GM23338 (cell line): ENCODE data around the gene LARGE1. TPM values are rescaled to one million over a fixed set of nuclear protein-coding genes. Genes with fewer than 3 reads are reported as not detected.
A peak's percentile ranks its signal among the peaks of the same experiment; 100 is the strongest.

ENCODE experiments used
- ATAC-seq: fragments of 200-7000 bp; cut with Tn5 transposase; 3 replicates; pipeline ENCODE4 v1.9.1; 2020
- DNase-seq: peaks from one replicate; pipeline ENCODE4 v3.0.0-alpha.2; 2015; ENCODE audit warnings: low spot score
- H2AFZ ChIP-seq: fragments of 200-600 bp; sonication (generic); 2 replicates; pipeline ENCODE4 v1.8.0; 2016; ENCODE audit warnings: antibody characterized with exemption, mild to moderate bottlenecking, moderate library complexity
- H3F3A ChIP-seq: fragments of 200-600 bp; sonication (generic); replicated peaks from 2 replicates; pipeline ENCODE4 v1.8.0; 2017; ENCODE audit warnings: antibody characterized with exemption, mixed run types, low read depth
- H3K27ac ChIP-seq: fragments of 200-600 bp; sonication (generic); 2 replicates; pipeline ENCODE4 v1.6.1; 2016; ENCODE audit warnings: low read depth
- H3K27me3 ChIP-seq: fragments of 200-600 bp; sonication (generic); 2 replicates; pipeline ENCODE4 v1.8.0; 2016; ENCODE audit warnings: mild to moderate bottlenecking, mixed run types, moderate library complexity; ENCODE audit not compliant: insufficient read depth
- H3K36me3 ChIP-seq: fragments of 200-600 bp; sonication (generic); 2 replicates; pipeline ENCODE4 v1.8.0; 2016; ENCODE audit warnings: mild to moderate bottlenecking; ENCODE audit not compliant: insufficient read depth
- H3K4me1 ChIP-seq: fragments of 200-600 bp; sonication (generic); 2 replicates; pipeline ENCODE4 v1.8.0; 2016; ENCODE audit warnings: mild to moderate bottlenecking, moderate library complexity; ENCODE audit not compliant: insufficient read depth
- H3K4me2 ChIP-seq: fragments of 200-600 bp; sonication (generic); 2 replicates; pipeline ENCODE4 v1.7.1; 2017; ENCODE audit warnings: mixed run types
- H3K4me3 ChIP-seq: fragments of 200-600 bp; sonication (generic); 2 replicates; pipeline ENCODE4 v1.6.1; 2016; ENCODE audit warnings: mixed run types
- H3K79me2 ChIP-seq: fragments of 200-600 bp; sonication (generic); replicated peaks from 2 replicates; pipeline ENCODE4 v1.8.0; 2017; ENCODE audit warnings: mild to moderate bottlenecking; ENCODE audit not compliant: insufficient read depth
- H3K9me2 ChIP-seq: fragments of 200-600 bp; sonication (generic); 2 replicates; pipeline ENCODE4 v1.8.0; 2017; ENCODE audit not compliant: insufficient read depth
- H4K20me1 ChIP-seq: fragments of 200-600 bp; sonication (generic); replicated peaks from 2 replicates; pipeline ENCODE4 v1.8.0; 2017; ENCODE audit warnings: mild to moderate bottlenecking; ENCODE audit not compliant: insufficient read depth
- H3K27ac Mint-ChIP-seq: 2 replicates; pipeline ENCODE4 v1.8.0; 2020; ENCODE audit warnings: inconsistent platforms, mild to moderate bottlenecking, moderate library complexity, mixed read lengths
- H3K27me3 Mint-ChIP-seq: 3 replicates; pipeline ENCODE4 v1.8.0; 2022; ENCODE audit warnings: low read depth, mild to moderate bottlenecking, moderate library complexity, mixed read lengths, inconsistent platforms; ENCODE audit not compliant: insufficient read depth, poor library complexity
- H3K36me3 Mint-ChIP-seq: 3 replicates; pipeline ENCODE4 v1.8.0; 2021; ENCODE audit warnings: low read depth, mild to moderate bottlenecking, inconsistent platforms, moderate library complexity, mixed read lengths
- H3K4me1 Mint-ChIP-seq: 3 replicates; pipeline ENCODE4 v1.8.0; 2020; ENCODE audit warnings: mild to moderate bottlenecking, inconsistent platforms, mixed read lengths
- H3K4me3 Mint-ChIP-seq: 3 replicates; pipeline ENCODE4 v1.8.0; 2021; ENCODE audit warnings: moderate library complexity, mild to moderate bottlenecking, inconsistent platforms, mixed read lengths
- H3K9me3 Mint-ChIP-seq: 3 replicates; pipeline ENCODE4 v1.8.0; 2020; ENCODE audit warnings: moderate library complexity, mild to moderate bottlenecking, inconsistent platforms, mixed read lengths
- ETS1 ChIP-seq: IDR thresholded peaks from 2 replicates; pipeline ENCODE4 v1.6.1; 2016; ENCODE audit warnings: antibody characterized with exemption
- EZH2phosphoT487 ChIP-seq: fragments of 200-600 bp; sonication (generic); IDR thresholded peaks from one replicate; pipeline ENCODE4 v1.8.1; 2018; ENCODE audit warnings: antibody characterized with exemption; ENCODE audit not compliant: unreplicated experiment
- POLR2AphosphoS5 ChIP-seq: IDR thresholded peaks from 2 replicates; pipeline ENCODE4 v1.6.1; 2016; ENCODE audit warnings: antibody characterized with exemption, low read depth
- REST ChIP-seq: IDR thresholded peaks from one replicate; pipeline ENCODE4 v1.6.1; 2018; ENCODE audit warnings: antibody characterized with exemption; ENCODE audit not compliant: unreplicated experiment
- STAT1 ChIP-seq: IDR thresholded peaks from one replicate; pipeline ENCODE4 v1.6.1; 2016; ENCODE audit warnings: antibody characterized with exemption; ENCODE audit not compliant: unreplicated experiment
- polyA plus RNA-seq: library from polyadenylated mRNA; unstranded; fragments of >200 nt; fragmentation: Nextera tagmentation; extraction: Ambion mirVana; gene quantifications from 2 replicates; pipeline ENCODE4 v1.2.1, GENCODE V29; 2016
- total RNA-seq: library from RNA; depleted of rRNA; stranded (reverse); fragments of >200 nt; shearing (Covaris generic); gene quantifications from 2 replicates; pipeline ENCODE4 v1.2.3, GENCODE V29; 2014
- TF ChIP-seq, protein P1 (sequence below), 2 experiments: fragments of 200-600 bp in 1 of 2; sonication (generic) in 1 of 2; conservative IDR thresholded peaks; 2 replicates each; pipeline versions ENCODE4 v1.5.1 to v1.6.1; 2016 to 2017; ENCODE audit warnings: antibody characterized with exemption in 2 of 2, low read depth in 2 of 2, mild to moderate bottlenecking in 2 of 2, moderate library complexity in 1 of 2
- TF ChIP-seq, protein P2 (sequence below): fragments of 250-450 bp; sonication (Bioruptor Pico); IDR thresholded peaks from 2 replicates; pipeline ENCODE4 v1.5.0; 2020; ENCODE audit warnings: mild to moderate bottlenecking, moderate library complexity

The LARGE1 gene
- total and polyA plus RNA-seq, 2 experiments from 2014 or later: 12.8 to 75.6 TPM

GRCh38 chr22:33923033-33923432 is 2.8 kb upstream of the LARGE1 start:
- Mint-ChIP-seq H3K4me3 (peak overlapping the region; percentile 88), H3K27ac (peak overlapping the region; percentile 90), H3K36me3 (peaks cover 14% of the 10 kb centered on the region), H3K9me3 (peaks cover 4% of the 10 kb centered on the region; the same call in 1 of the 3 replicates), H3K4me1 (peaks cover 40% of the 10 kb centered on the region), H3K27me3 (peaks cover 27% of the 10 kb centered on the region)
- Histone ChIP-seq H3K4me2 (peak overlapping the region; percentile 99), H2AFZ (no peak overlapping the region), H3K9me2 (peaks cover 2% of the 10 kb centered on the region; the same call in 1 of the 2 replicates), H3F3A (no peaks in the 10 kb centered on the region), H3K4me1 (peaks cover 28% of the 10 kb centered on the region), H3K79me2 (peaks cover 21% of the 10 kb centered on the region), H4K20me1 (peaks cover 12% of the 10 kb centered on the region), H3K36me3 (no peaks in the 10 kb centered on the region), H3K27ac (peak overlapping the region; percentile 95), H3K4me3 (peak overlapping the region; percentile 92), H3K27me3 (peaks cover 11% of the 10 kb centered on the region)
- no peak for TF ChIP-seq REST
- TF ChIP-seq POLR2AphosphoS5: no peak
- no peak for TF ChIP-seq STAT1
- ATAC-seq (no peak), DNase-seq (no peak)

GRCh38 chr22:33922349-33922681 is 2.0 kb upstream of the LARGE1 start:
- Histone ChIP-seq H4K20me1 (peaks cover 15% of the 10 kb centered on the region), H3K27me3 (peaks cover 11% of the 10 kb centered on the region), H3K36me3 (no peaks in the 10 kb centered on the region), H3K4me2 (peak overlapping the region; percentile 99), H3K9me2 (no peaks in the 10 kb centered on the region), H3K4me1 (peaks cover 32% of the 10 kb centered on the region), H3K79me2 (peaks cover 28% of the 10 kb centered on the region), H3K4me3 (peak overlapping the region; percentile 92), H3F3A (no peaks in the 10 kb centered on the region), H3K27ac (peak overlapping the region; percentile 95), H2AFZ (no peak overlapping the region)
- peak overlapping the region; percentile 88 for H3K4me3 Mint-ChIP-seq
- peaks cover 4% of the 10 kb centered on the region; the same call in 1 of the 3 replicates for H3K9me3 Mint-ChIP-seq
- DNase-seq (peak; percentile 78), ATAC-seq (peak; percentile 12; the same call in 2 of the 3 replicates)
- H3K27me3 Mint-ChIP-seq: peaks cover 27% of the 10 kb centered on the region
- peak overlapping the region; percentile 90 for H3K27ac Mint-ChIP-seq
- H3K4me1 Mint-ChIP-seq: peaks cover 47% of the 10 kb centered on the region
- H3K36me3 Mint-ChIP-seq: peaks cover 19% of the 10 kb centered on the region
- TF ChIP-seq, protein P1, sequence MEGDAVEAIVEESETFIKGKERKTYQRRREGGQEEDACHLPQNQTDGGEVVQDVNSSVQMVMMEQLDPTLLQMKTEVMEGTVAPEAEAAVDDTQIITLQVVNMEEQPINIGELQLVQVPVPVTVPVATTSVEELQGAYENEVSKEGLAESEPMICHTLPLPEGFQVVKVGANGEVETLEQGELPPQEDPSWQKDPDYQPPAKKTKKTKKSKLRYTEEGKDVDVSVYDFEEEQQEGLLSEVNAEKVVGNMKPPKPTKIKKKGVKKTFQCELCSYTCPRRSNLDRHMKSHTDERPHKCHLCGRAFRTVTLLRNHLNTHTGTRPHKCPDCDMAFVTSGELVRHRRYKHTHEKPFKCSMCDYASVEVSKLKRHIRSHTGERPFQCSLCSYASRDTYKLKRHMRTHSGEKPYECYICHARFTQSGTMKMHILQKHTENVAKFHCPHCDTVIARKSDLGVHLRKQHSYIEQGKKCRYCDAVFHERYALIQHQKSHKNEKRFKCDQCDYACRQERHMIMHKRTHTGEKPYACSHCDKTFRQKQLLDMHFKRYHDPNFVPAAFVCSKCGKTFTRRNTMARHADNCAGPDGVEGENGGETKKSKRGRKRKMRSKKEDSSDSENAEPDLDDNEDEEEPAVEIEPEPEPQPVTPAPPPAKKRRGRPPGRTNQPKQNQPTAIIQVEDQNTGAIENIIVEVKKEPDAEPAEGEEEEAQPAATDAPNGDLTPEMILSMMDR (conservative IDR thresholded peaks at IDR 0.05; ENCODE audit: low read depth in 2 of 2): no peak
- TF ChIP-seq STAT1 (no peak), EZH2phosphoT487 (no peak), ETS1 (no peak)
- TF ChIP-seq, protein P2, sequence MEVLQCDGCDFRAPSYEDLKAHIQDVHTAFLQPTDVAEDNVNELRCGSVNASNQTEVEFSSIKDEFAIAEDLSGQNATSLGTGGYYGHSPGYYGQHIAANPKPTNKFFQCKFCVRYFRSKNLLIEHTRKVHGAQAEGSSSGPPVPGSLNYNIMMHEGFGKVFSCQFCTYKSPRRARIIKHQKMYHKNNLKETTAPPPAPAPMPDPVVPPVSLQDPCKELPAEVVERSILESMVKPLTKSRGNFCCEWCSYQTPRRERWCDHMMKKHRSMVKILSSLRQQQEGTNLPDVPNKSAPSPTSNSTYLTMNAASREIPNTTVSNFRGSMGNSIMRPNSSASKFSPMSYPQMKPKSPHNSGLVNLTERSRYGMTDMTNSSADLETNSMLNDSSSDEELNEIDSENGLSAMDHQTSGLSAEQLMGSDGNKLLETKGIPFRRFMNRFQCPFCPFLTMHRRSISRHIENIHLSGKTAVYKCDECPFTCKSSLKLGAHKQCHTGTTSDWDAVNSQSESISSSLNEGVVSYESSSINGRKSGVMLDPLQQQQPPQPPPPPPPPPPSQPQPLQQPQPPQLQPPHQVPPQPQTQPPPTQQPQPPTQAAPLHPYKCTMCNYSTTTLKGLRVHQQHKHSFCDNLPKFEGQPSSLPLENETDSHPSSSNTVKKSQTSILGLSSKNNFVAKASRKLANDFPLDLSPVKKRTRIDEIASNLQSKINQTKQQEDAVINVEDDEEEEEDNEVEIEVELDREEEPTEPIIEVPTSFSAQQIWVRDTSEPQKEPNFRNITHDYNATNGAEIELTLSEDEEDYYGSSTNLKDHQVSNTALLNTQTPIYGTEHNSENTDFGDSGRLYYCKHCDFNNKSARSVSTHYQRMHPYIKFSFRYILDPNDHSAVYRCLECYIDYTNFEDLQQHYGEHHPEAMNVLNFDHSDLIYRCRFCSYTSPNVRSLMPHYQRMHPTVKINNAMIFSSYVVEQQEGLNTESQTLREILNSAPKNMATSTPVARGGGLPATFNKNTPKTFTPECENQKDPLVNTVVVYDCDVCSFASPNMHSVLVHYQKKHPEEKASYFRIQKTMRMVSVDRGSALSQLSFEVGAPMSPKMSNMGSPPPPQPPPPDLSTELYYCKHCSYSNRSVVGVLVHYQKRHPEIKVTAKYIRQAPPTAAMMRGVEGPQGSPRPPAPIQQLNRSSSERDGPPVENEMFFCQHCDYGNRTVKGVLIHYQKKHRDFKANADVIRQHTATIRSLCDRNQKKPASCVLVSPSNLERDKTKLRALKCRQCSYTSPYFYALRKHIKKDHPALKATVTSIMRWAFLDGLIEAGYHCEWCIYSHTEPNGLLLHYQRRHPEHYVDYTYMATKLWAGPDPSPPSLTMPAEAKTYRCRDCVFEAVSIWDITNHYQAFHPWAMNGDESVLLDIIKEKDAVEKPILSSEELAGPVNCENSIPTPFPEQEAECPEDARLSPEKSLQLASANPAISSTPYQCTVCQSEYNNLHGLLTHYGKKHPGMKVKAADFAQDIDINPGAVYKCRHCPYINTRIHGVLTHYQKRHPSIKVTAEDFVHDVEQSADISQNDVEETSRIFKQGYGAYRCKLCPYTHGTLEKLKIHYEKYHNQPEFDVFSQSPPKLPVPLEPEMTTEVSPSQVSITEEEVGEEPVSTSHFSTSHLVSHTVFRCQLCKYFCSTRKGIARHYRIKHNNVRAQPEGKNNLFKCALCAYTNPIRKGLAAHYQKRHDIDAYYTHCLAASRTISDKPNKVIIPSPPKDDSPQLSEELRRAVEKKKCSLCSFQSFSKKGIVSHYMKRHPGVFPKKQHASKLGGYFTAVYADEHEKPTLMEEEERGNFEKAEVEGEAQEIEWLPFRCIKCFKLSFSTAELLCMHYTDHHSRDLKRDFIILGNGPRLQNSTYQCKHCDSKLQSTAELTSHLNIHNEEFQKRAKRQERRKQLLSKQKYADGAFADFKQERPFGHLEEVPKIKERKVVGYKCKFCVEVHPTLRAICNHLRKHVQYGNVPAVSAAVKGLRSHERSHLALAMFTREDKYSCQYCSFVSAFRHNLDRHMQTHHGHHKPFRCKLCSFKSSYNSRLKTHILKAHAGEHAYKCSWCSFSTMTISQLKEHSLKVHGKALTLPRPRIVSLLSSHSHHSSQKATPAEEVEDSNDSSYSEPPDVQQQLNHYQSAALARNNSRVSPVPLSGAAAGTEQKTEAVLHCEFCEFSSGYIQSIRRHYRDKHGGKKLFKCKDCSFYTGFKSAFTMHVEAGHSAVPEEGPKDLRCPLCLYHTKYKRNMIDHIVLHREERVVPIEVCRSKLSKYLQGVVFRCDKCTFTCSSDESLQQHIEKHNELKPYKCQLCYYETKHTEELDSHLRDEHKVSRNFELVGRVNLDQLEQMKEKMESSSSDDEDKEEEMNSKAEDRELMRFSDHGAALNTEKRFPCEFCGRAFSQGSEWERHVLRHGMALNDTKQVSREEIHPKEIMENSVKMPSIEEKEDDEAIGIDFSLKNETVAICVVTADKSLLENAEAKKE (CRISPR knock-in tag): no peak
